Measurements from ENCODE around the gene ABHD11. TPM values are rescaled to one million over a fixed set of nuclear protein-coding genes. Genes with fewer than 3 reads are reported as not detected.

Gene ABHD11
- total and polyA plus RNA-seq, 9 of the 15 experiments (the other 6 are each of a cell fraction or from before 2014, with no cell fraction given) = 7.7 to 44.2 (median 18.9) TPM

- no peak for TF ChIP-seq VEZF1 (CRISPR knock-in tag; IDR thresholded peaks at IDR 0.05)
- no peak for TF ChIP-seq SAFB (IDR thresholded peaks at IDR 0.05; ENCODE audit: borderline replicate concordance, low read depth, low read length)
- TF ChIP-seq, protein P1, sequence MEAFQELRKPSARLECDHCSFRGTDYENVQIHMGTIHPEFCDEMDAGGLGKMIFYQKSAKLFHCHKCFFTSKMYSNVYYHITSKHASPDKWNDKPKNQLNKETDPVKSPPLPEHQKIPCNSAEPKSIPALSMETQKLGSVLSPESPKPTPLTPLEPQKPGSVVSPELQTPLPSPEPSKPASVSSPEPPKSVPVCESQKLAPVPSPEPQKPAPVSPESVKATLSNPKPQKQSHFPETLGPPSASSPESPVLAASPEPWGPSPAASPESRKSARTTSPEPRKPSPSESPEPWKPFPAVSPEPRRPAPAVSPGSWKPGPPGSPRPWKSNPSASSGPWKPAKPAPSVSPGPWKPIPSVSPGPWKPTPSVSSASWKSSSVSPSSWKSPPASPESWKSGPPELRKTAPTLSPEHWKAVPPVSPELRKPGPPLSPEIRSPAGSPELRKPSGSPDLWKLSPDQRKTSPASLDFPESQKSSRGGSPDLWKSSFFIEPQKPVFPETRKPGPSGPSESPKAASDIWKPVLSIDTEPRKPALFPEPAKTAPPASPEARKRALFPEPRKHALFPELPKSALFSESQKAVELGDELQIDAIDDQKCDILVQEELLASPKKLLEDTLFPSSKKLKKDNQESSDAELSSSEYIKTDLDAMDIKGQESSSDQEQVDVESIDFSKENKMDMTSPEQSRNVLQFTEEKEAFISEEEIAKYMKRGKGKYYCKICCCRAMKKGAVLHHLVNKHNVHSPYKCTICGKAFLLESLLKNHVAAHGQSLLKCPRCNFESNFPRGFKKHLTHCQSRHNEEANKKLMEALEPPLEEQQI (IDR thresholded peaks at IDR 0.05) = no peak
- TF ChIP-seq RFX1 (IDR thresholded peaks at IDR 0.05) = peak; percentile 77
- TF ChIP-seq USF1 (CRISPR knock-in tag; IDR thresholded peaks at IDR 0.05) = peak; percentile 54
- TF ChIP-seq, protein P2, sequence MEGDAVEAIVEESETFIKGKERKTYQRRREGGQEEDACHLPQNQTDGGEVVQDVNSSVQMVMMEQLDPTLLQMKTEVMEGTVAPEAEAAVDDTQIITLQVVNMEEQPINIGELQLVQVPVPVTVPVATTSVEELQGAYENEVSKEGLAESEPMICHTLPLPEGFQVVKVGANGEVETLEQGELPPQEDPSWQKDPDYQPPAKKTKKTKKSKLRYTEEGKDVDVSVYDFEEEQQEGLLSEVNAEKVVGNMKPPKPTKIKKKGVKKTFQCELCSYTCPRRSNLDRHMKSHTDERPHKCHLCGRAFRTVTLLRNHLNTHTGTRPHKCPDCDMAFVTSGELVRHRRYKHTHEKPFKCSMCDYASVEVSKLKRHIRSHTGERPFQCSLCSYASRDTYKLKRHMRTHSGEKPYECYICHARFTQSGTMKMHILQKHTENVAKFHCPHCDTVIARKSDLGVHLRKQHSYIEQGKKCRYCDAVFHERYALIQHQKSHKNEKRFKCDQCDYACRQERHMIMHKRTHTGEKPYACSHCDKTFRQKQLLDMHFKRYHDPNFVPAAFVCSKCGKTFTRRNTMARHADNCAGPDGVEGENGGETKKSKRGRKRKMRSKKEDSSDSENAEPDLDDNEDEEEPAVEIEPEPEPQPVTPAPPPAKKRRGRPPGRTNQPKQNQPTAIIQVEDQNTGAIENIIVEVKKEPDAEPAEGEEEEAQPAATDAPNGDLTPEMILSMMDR (IDR thresholded peaks at IDR 0.05 in 2 of 3, conservative IDR thresholded peaks at IDR 0.05 in 1 of 3; ENCODE audit: insufficient read depth in 2 of 3, low read depth in 1 of 3, low read length in 3 of 3) = no peak
- TF ChIP-seq CREB5 (CRISPR knock-in tag; IDR thresholded peaks at IDR 0.05) = no peak
- no peak for TF ChIP-seq ZNF384 (IDR thresholded peaks at IDR 0.05; ENCODE audit: low read depth, low read length)
- 0 out of 2 replicates have a peak, but pooled peaks have one; percentile 19 for TF ChIP-seq CEBPB (tag; IDR thresholded peaks at IDR 0.05)
- TF ChIP-seq CHD1 (IDR thresholded peaks at IDR 0.05; ENCODE audit: low read length) = no peak
- TF ChIP-seq, protein P3, sequence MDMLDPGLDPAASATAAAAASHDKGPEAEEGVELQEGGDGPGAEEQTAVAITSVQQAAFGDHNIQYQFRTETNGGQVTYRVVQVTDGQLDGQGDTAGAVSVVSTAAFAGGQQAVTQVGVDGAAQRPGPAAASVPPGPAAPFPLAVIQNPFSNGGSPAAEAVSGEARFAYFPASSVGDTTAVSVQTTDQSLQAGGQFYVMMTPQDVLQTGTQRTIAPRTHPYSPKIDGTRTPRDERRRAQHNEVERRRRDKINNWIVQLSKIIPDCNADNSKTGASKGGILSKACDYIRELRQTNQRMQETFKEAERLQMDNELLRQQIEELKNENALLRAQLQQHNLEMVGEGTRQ (CRISPR knock-in tag; IDR thresholded peaks at IDR 0.05) = 0 out of 2 replicates have a peak, but pooled peaks have one; percentile 32
- no peak for TF ChIP-seq ZNF280B (CRISPR knock-in tag; IDR thresholded peaks at IDR 0.05)
- TF ChIP-seq STAG1 (CRISPR knock-in tag; IDR thresholded peaks at IDR 0.05; ENCODE audit: borderline replicate concordance) = no peak
- no peak for TF ChIP-seq ZNF561 (CRISPR knock-in tag; conservative IDR thresholded peaks at IDR 0.05)
- peak; percentile 19; the same call in 1 of the 2 replicates for TF ChIP-seq RBFOX2 (IDR thresholded peaks at IDR 0.05; ENCODE audit: low read depth, low read length)
Measured at GRCh38 chr7:73742753-73743641, 4.4 kb upstream of the ABHD11 start (continued).

All from K562 (cell line).